A549 (cell line): ENCODE data around the gene SMPD1. TPM values are rescaled to one million over a fixed set of nuclear protein-coding genes. Genes with fewer than 3 reads are reported as not detected.

Source experiments
- ATAC-seq, 2 experiments: fragments of 200-7000 bp in 1 of 2; fragments of >200 bp in 1 of 2; cut with Nextera tagmentation in 1 of 2; cut with Tn5 transposase in 1 of 2; 3 replicates each; pipeline versions ENCODE4 v1.8.0 to v1.9.1; 2018 to 2020; ENCODE audit warnings: mild to moderate bottlenecking in 1 of 2, moderate library complexity in 1 of 2
- CTCF ChIA-PET: fragments of 300-600 bp; sonication (Branson Sonifier 250); formaldehyde crosslinking; extraction: SDS; loops from one replicate; lab custom pipeline; 2021; ENCODE audit warnings: antibody characterized with exemption, inconsistent platforms; lab: Yijun Ruan, JAX
- POLR2A ChIA-PET: fragments of 350-600 bp; formaldehyde crosslinking; extraction: SDS; loops from one replicate; lab custom pipeline; 2021; ENCODE audit warnings: antibody characterized with exemption, inconsistent platforms; lab: Yijun Ruan, JAX
- DNase-seq, 2 experiments: peaks; one replicate each; pipeline versions ENCODE4 v3.0.0 to v3.0.0-alpha.2; 2011 to 2016; ENCODE audit warnings: low read depth in 1 of 2, low spot score in 1 of 2
- FAIRE-seq: peaks from 2 replicates; lab custom pipeline; 2011; peaks lifted over from hg19 to GRCh38; lab: Jason Lieb, UNC
- H3K27ac ChIP-seq, 2 experiments: fragments of >200 bp; sonication (Bioruptor Twin); formaldehyde crosslinking; 3 replicates each; pipeline ENCODE4 v1.5.1; 2016 to 2017
- H3K4me1 ChIP-seq: fragments of >200 bp; sonication (Bioruptor Twin); formaldehyde crosslinking; 3 replicates; pipeline ENCODE4 v1.6.1; 2016
- H3K4me2 ChIP-seq: fragments of >200 bp; sonication (Bioruptor Twin); formaldehyde crosslinking; 3 replicates; pipeline ENCODE4 v1.6.1; 2016
- H3K4me3 ChIP-seq: fragments of >200 bp; sonication (Bioruptor Twin); formaldehyde crosslinking; 3 replicates; pipeline ENCODE4 v1.5.1; 2016
- H3K9me3 ChIP-seq: fragments of >200 bp; sonication (Bioruptor Twin); formaldehyde crosslinking; 3 replicates; pipeline ENCODE4 v1.6.1; 2016
- BHLHE40 ChIP-seq: IDR thresholded peaks from 2 replicates; pipeline ENCODE4 v1.6.1; 2012; ENCODE audit warnings: low read depth, low read length, inconsistent platforms
- CBX8 ChIP-seq: fragments of 200-600 bp; sonication (generic); IDR thresholded peaks from 2 replicates; pipeline ENCODE4 v1.6.1; 2016
- CEBPB ChIP-seq, 2 experiments: fragments of >200 bp in 1 of 2; sonication (Bioruptor Twin) in 1 of 2; formaldehyde crosslinking in 1 of 2; IDR thresholded peaks; 2 replicates each; pipeline ENCODE4 v1.6.1; 2012 to 2016
- CTCF ChIP-seq: fragments of >200 bp; sonication (Bioruptor Twin); formaldehyde crosslinking; IDR thresholded peaks from 3 replicates; pipeline ENCODE4 v1.5.1; 2016
- EHMT2 ChIP-seq: fragments of 200-600 bp; sonication (generic); IDR thresholded peaks from 2 replicates; pipeline ENCODE4 v1.6.1; 2016; ENCODE audit warnings: antibody characterized with exemption, low read depth, mild to moderate bottlenecking, moderate library complexity
- HOXA7 ChIP-seq: fragments of 250-450 bp; sonication (Bioruptor Pico); IDR thresholded peaks from 2 replicates; pipeline ENCODE4 v1.5.0; 2020; ENCODE audit warnings: mild to moderate bottlenecking, moderate library complexity
- HOXB13 ChIP-seq: fragments of 250-450 bp; sonication (Bioruptor Pico); IDR thresholded peaks from 2 replicates; pipeline ENCODE4 v1.5.0; 2020; ENCODE audit warnings: low read depth, mild to moderate bottlenecking, moderate library complexity
- JUN ChIP-seq, 2 experiments: fragments of >200 bp; sonication (Bioruptor Twin); formaldehyde crosslinking; IDR thresholded peaks; 2 replicates in 1 of 2; 3 replicates in 1 of 2; pipeline ENCODE4 v1.6.1; 2016 to 2017
- JUNB ChIP-seq: fragments of >200 bp; sonication (Bioruptor Twin); formaldehyde crosslinking; IDR thresholded peaks from 2 replicates; pipeline ENCODE4 v1.6.1; 2016
- KDM1A ChIP-seq: fragments of 200-600 bp; sonication (generic); IDR thresholded peaks from 2 replicates; pipeline ENCODE4 v1.6.1; 2016; ENCODE audit warnings: low read depth, mild to moderate bottlenecking
- NPAS2 ChIP-seq: fragments of 250-450 bp; sonication (Bioruptor Pico); IDR thresholded peaks from 2 replicates; pipeline ENCODE4 v1.8.0; 2022; ENCODE audit warnings: mild to moderate bottlenecking, moderate library complexity, borderline replicate concordance
- NR3C1 ChIP-seq: fragments of >200 bp; sonication (Bioruptor Twin); formaldehyde crosslinking; IDR thresholded peaks from 3 replicates; pipeline ENCODE4 v1.6.1; 2017
- PHF8 ChIP-seq: fragments of 200-600 bp; sonication (generic); IDR thresholded peaks from 2 replicates; pipeline ENCODE4 v1.6.1; 2016; ENCODE audit warnings: low read depth, mild to moderate bottlenecking, antibody characterized with exemption, moderate library complexity, borderline replicate concordance
- POLR2AphosphoS2 ChIP-seq: conservative IDR thresholded peaks from 2 replicates; pipeline ENCODE4 v1.6.1; 2012; ENCODE audit warnings: low read length, improper control_type of control experiment, inconsistent platforms
- RAD21 ChIP-seq, 2 experiments: fragments of >200 bp in 1 of 2; sonication (Bioruptor Twin) in 1 of 2; formaldehyde crosslinking in 1 of 2; IDR thresholded peaks in 1 of 2; conservative IDR thresholded peaks in 1 of 2; 2 replicates in 1 of 2; 3 replicates in 1 of 2; pipeline ENCODE4 v1.6.1; 2012 to 2018; ENCODE audit warnings: inconsistent platforms in 1 of 2
- RNF2 ChIP-seq: fragments of 200-600 bp; sonication (generic); IDR thresholded peaks from 2 replicates; pipeline ENCODE4 v1.6.1; 2016; ENCODE audit warnings: low read depth, mild to moderate bottlenecking, antibody characterized with exemption, moderate library complexity, borderline replicate concordance
- TP53 ChIP-seq: fragments of 250-450 bp; sonication (Bioruptor Pico); IDR thresholded peaks from 2 replicates; pipeline ENCODE4 v1.5.0; 2021; ENCODE audit warnings: mild to moderate bottlenecking, moderate library complexity
- ZFP36 ChIP-seq: fragments of 450-650 bp; IDR thresholded peaks from 2 replicates; pipeline ENCODE4 v1.6.1; 2014; ENCODE audit warnings: borderline replicate concordance; ENCODE audit not compliant: partially characterized antibody
- ZNF302 ChIP-seq: fragments of 250-450 bp; sonication (Bioruptor Pico); IDR thresholded peaks from 2 replicates; pipeline ENCODE4 v1.9.0; 2021; ENCODE audit warnings: inconsistent platforms, mild to moderate bottlenecking, moderate library complexity
- ZSCAN20 ChIP-seq: fragments of 250-450 bp; sonication (Bioruptor Pico); IDR thresholded peaks from 2 replicates; pipeline ENCODE4 v1.8.0; 2022; ENCODE audit warnings: mild to moderate bottlenecking, moderate library complexity
- WGBS: methylation state at CpG from one replicate; pipeline ENCODE4 v1.1.6; 2017; ENCODE audit errors: missing lambda C conversion rate; 5-methylcytosine and 5-hydroxymethylcytosine counted together
- polyA plus RNA-seq, 4 experiments: library from polyadenylated mRNA; depleted of rRNA in 3 of 4; stranded (reverse); fragments of >200 nt; fragmentation: RNase III in 1 of 4; extraction: RNeasy Plus Mini Kit Qiagen cat#74134 plus additional on column Dnase treatment in 1 of 4; gene quantifications; 2 replicates in 3 of 4; 3 replicates in 1 of 4; pipeline ENCODE4 v1.2.3, GENCODE V29; 2011 to 2017
- TF ChIP-seq, protein P1 (sequence below): IDR thresholded peaks from 2 replicates; pipeline ENCODE4 v1.6.1; 2012
- TF ChIP-seq, protein P2 (sequence below): fragments of 250-450 bp; sonication (Bioruptor Pico); IDR thresholded peaks from 2 replicates; pipeline ENCODE4 v1.5.0; 2021; ENCODE audit warnings: mild to moderate bottlenecking, moderate library complexity, borderline replicate concordance
- TF ChIP-seq, protein P3 (sequence below): fragments of 250-450 bp; sonication (Bioruptor Pico); IDR thresholded peaks from 2 replicates; pipeline ENCODE4 v1.5.0; 2020; ENCODE audit warnings: low read depth, mild to moderate bottlenecking, moderate library complexity

Gene SMPD1
- polyA plus RNA-seq, 2 of the 4 experiments (the other 2 are of a cell fraction), result 5.1 to 6.8 TPM

DNA sequence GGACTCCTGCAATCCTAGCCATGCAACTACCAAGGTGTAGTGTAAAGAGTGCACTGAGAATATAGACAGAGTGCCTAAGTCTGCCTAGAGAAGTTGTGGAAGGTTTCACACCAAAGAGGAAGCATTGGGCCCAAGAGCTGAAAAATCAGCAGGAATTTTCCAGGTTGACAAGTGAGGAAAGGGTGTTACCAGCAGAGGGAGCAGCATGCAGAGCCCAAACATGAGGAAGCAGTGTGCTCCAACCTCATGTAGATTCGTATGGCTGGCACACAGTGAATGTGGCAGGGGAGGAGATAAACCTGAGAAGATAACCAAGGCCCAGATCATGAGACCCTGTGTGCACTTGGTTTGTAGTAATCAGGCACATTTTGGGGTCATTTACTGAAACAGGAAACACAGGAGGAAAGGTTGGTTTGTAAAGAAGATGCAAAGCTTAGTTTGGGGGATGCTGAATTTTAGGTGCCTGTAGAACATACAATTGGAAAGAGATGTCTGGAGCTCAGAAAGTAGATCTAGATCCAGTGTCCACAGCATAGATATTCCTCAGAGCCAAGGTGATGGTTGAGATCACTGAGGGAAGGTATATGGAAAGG is 48.8 kb downstream of the SMPD1 start (continued):
- TF ChIP-seq CTCF, result peak; percentile 55
- TF ChIP-seq, protein P1, sequence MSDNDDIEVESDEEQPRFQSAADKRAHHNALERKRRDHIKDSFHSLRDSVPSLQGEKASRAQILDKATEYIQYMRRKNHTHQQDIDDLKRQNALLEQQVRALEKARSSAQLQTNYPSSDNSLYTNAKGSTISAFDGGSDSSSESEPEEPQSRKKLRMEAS, result peak; percentile 44; the same call in 1 of the 2 replicates
- no peak for TF ChIP-seq NPAS2 (CRISPR knock-in tag)
- TF ChIP-seq HOXA7 (CRISPR knock-in tag), result no peak
- TF ChIP-seq CBX8, result no peak
- no peak for TF ChIP-seq RNF2

DNA sequence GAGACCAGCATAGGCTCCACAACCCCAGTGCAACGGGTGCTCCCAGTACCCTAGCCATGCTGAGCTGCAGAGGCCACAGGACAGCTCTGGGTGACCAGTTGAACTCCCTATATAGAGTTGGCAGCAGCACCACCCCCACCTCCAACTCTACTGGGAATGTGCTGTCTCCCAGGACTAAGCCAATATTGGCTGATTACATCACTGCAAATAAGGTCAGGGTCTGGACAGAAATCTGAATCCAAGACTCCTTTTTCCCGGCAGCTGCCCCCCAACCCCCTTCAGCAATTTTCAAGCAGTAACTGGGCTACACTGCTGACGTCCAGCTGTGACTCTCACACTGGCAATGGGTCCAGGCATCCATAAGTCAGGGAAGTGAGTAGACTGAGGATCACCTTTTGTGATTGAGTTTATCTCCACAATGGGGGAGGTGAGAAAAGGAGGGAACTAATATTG is 50.7 kb downstream of the SMPD1 start, which contains the start of gene HPX:
TSS of gene HPX (minus strand) at position 82 of the 453 bp plus-strand sequence. CDS start at position 58, 24 bp downstream.
- ATAC-seq (peak in 1 of 2 experiments; percentile 24; a peak in 1 of 6 replicates), FAIRE-seq (no peak), DNase-seq (no peak)
- peaks cover 13% of the 10 kb centered on the region for H3K4me1 ChIP-seq
- no peak for TF ChIP-seq ZNF302
- TF ChIP-seq ZFP36, result no peak
- TF ChIP-seq HOXB13 (CRISPR knock-in tag), result no peak
- no peak for TF ChIP-seq JUN (IDR thresholded peaks at IDR 0.05)
- 0 out of 6 replicates have a peak within 1 kb of the TSS, but pooled peaks of 1 of the 2 experiments have one; percentile 19 for H3K27ac ChIP-seq
- H3K4me3 ChIP-seq, result no peak within 1 kb of the TSS
- POLR2A ChIA-PET, result no interaction called here
- WGBS, result 43% methylated on average over 3 of the region's 3 CpGs
- no peaks in the 10 kb centered on the region for H3K9me3 ChIP-seq
- CTCF ChIA-PET, result interaction anchor here (0.7 to 9.6 kb wide), 9 partner anchors 9 to 242 kb away, joined by 3 to 142 read pairs (median 5); partner anchors contain the start of genes APBB1 and MRPL17
- H3K4me2 ChIP-seq, result 0 out of 3 replicates have a peak within 1 kb of the TSS, but pooled peaks have one; percentile 9

DNA sequence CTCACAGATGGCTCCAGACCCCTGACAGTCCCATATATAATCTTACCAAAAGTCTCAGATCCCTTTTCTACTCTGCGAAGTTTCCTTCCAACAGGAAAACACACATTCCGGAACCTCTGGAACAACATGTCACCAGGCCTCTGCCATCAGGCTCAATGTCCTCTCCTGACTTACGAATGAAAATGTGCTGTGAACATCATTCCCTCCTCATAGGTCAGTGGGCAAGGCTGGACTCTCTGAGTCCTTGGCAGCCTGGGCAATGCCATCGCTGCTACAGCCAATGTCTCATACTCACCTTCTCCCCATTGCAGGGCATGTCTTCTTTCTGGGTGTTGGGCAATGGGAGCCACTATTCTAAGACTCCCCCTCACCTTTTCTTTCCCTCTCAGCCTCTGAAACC is 52.2 kb downstream of the SMPD1 start:
- 90% methylated on average over 4 of the region's 4 CpGs for WGBS

More for the DNA sequence above, 52.2 kb downstream of the SMPD1 start:
- CTCF ChIA-PET, result interaction anchor here (0.6 to 9.6 kb wide), 10 partner anchors 8 to 241 kb away, joined by 3 to 142 read pairs (median 8); partner anchors contain the start of gene MRPL17
- FAIRE-seq, result no peak
- Histone ChIP-seq H3K4me2 (no peak overlapping the region), H3K4me3 (no peak overlapping the region), H3K9me3 (no peaks in the 10 kb centered on the region), H3K4me1 (peaks cover 13% of the 10 kb centered on the region), H3K27ac (no peak overlapping the region)
- POLR2A ChIA-PET, result no interaction called here
- no peak for ATAC-seq
- DNase-seq, result no peak
- TF ChIP-seq EHMT2, result no peak
- no peak for TF ChIP-seq JUN (IDR thresholded peaks at IDR 0.05)
- no peak for TF ChIP-seq RNF2
- TF ChIP-seq KDM1A, result no peak
- TF ChIP-seq JUNB, result no peak
- TF ChIP-seq NR3C1, result no peak
- TF ChIP-seq, protein P2, sequence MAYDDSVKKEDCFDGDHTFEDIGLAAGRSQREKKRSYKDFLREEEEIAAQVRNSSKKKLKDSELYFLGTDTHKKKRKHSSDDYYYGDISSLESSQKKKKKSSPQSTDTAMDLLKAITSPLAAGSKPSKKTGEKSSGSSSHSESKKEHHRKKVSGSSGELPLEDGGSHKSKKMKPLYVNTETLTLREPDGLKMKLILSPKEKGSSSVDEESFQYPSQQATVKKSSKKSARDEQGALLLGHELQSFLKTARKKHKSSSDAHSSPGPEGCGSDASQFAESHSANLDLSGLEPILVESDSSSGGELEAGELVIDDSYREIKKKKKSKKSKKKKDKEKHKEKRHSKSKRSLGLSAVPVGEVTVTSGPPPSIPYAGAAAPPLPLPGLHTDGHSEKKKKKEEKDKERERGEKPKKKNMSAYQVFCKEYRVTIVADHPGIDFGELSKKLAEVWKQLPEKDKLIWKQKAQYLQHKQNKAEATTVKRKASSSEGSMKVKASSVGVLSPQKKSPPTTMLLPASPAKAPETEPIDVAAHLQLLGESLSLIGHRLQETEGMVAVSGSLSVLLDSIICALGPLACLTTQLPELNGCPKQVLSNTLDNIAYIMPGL (CRISPR knock-in tag), result no peak
- TF ChIP-seq CTCF, result no peak
- TF ChIP-seq ZSCAN20 (CRISPR knock-in tag), result no peak
- TF ChIP-seq POLR2AphosphoS2, result no peak
- TF ChIP-seq CEBPB (IDR thresholded peaks at IDR 0.05), result no peak
- no peak for TF ChIP-seq TP53 (CRISPR knock-in tag)
- no peak for TF ChIP-seq BHLHE40
- TF ChIP-seq HOXA7 (CRISPR knock-in tag), result no peak
- TF ChIP-seq, protein P3, sequence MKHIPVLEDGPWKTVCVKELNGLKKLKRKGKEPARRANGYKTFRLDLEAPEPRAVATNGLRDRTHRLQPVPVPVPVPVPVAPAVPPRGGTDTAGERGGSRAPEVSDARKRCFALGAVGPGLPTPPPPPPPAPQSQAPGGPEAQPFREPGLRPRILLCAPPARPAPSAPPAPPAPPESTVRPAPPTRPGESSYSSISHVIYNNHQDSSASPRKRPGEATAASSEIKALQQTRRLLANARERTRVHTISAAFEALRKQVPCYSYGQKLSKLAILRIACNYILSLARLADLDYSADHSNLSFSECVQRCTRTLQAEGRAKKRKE (CRISPR knock-in tag), result no peak
- no peak for TF ChIP-seq HOXB13 (CRISPR knock-in tag)
- TF ChIP-seq PHF8, result no peak
- no peak for TF ChIP-seq RAD21 (conservative IDR thresholded peaks at IDR 0.05 in 1 of 2, IDR thresholded peaks at IDR 0.05 in 1 of 2)
